HG02610 (cell line): ENCODE measurements around the gene DCDC2B.
"Not testable (repeated sequence)": the region's sequence is repeated elsewhere in the genome, so short reads cannot be mapped to it uniquely, and the experiment has no call there.

ENCODE experiments used
- ATAC-seq: cut with Tn5 transposase; IDR thresholded peaks from one replicate; pipeline ENCODE4 v1.9.1; 2021; ENCODE audit warnings: mild to moderate bottlenecking, moderate library complexity; ENCODE audit not compliant: unreplicated experiment

Gene DCDC2B

GRCh38 chr1:32208891-32209328 lies at the start of gene DCDC2B:
DCDC2B (plus strand) TSS chr1:32209089; CDS start chr1:32209094, 5 bp downstream.
- no peak for ATAC-seq

DNA sequence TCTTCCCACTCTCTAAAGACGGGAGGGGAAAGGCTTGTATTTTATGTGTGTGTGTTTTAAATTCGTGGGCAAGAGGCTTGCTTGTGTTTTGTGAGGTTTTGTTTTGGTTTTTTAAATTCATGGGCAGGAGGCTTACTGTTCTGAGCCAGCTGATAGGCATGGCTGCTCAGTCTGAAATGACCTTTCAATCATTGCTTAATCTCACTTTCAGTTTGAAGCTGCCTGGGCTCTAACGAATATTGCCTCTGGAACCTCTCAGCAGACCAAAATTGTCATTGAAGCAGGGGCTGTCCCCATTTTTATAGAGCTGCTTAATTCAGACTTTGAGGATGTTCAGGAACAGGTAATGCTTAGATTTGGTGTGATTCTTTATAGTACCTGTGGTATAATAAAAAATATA lies 49.7 kb upstream of the DCDC2B start:
- ATAC-seq: no peak

DNA sequence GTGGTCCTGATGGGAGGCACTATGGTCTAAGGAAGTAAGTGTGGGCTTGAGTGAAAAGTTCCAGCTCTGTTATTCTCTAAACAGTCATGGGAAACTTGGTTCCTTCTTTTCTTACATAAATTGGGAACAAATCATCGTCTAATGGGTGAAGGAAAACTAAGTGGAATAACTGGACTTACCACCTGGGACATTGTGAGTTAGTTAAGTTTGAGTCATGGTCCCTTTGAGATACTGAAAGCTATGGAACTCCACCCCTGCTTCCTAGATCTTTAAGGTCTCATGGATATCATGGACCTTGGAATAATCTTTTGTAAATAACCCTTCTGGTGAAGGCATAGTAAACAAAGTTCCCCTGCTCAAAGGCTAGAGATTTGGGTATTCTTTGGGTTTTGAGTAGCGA lies 45.5 kb upstream of the DCDC2B start:
- ATAC-seq: no peak

GRCh38 chr1:32165633-32166032 lies 43.3 kb upstream of the DCDC2B start:
- not testable (repeated sequence) for ATAC-seq

DNA sequence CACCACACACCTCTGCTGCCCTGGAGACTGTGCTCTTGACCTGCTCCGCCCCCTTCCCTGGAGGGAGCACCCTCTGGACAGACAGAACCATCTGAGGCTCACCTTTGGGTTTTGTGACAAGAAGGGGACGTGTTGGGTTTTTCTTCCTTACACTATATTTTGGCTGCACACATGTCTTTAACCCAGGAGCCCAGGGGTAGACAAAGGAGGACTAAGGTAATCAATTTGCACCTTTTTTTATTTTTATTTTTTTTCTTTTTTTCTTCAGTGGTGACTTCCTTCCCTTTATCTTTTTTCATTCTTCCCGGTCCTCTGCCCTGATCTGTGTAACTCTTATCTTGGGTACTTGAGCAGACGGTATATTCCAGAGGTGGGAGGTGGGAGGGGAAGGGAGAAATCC lies 37.9 kb upstream of the DCDC2B start:
- ATAC-seq: no peak

- no peak for ATAC-seq
Measured at GRCh38 chr1:32172621-32173245, 36.2 kb upstream of the DCDC2B start.

- no peak for ATAC-seq
Measured at GRCh38 chr1:32178380-32179192, 30.3 kb upstream of the DCDC2B start.

- ATAC-seq: no peak
Measured at GRCh38 chr1:32179193-32179442, 29.8 kb upstream of the DCDC2B start.

GRCh38 chr1:32179443-32180185 lies 29.3 kb upstream of the DCDC2B start, which contains the start of gene TXLNA:
TXLNA (plus strand) TSS chr1:32179675; CDS start chr1:32180346, 671 bp downstream.
- peak; percentile 84 for ATAC-seq

- ATAC-seq: no peak
Measured at GRCh38 chr1:32180186-32181060, 28.5 kb upstream of the DCDC2B start.

DNA sequence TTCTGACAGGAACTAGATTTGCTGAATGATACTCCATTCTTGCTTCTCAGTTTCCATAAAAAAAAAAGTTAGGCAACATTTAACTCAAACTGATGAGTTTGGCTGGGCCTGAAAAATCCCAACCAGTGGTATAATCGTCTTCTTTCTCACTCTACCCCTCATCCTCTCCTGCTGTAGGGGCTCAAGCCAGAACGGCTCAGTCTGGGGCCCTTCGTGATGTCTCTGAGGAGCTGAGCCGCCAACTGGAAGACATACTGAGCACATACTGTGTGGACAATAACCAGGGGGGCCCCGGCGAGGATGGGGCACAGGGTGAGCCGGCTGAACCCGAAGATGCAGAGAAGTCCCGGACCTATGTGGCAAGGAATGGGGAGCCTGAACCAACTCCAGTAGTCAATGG lies 27.8 kb upstream of the DCDC2B start:
- ATAC-seq: no peak

DNA sequence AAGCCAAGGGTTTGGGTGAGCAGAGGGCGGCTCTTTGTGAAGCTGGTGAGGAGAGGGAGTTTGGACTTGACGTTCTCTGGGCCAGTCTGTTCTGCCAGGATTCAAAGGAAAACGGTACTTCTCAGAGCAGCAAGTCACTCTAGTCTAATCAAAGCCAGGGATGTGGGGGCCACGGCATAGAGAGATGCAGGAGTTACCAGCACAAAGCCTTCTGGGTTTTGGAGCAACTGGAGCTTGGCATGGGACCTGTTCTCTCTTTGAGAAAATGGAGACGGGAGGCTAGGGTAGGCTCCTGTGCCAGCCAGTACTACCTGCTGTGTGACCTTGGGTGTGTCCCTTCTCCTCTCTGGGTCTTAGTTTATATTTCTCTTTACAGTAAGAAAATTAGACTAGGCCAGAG lies 27.3 kb upstream of the DCDC2B start:
- ATAC-seq: no peak

GRCh38 chr1:32182060-32182459 lies 26.8 kb upstream of the DCDC2B start:
- ATAC-seq: no peak

- no peak for ATAC-seq
Measured at GRCh38 chr1:32184650-32185049, 24.2 kb upstream of the DCDC2B start.

GRCh38 chr1:32186077-32186476 lies 22.8 kb upstream of the DCDC2B start:
- ATAC-seq: no peak

DNA sequence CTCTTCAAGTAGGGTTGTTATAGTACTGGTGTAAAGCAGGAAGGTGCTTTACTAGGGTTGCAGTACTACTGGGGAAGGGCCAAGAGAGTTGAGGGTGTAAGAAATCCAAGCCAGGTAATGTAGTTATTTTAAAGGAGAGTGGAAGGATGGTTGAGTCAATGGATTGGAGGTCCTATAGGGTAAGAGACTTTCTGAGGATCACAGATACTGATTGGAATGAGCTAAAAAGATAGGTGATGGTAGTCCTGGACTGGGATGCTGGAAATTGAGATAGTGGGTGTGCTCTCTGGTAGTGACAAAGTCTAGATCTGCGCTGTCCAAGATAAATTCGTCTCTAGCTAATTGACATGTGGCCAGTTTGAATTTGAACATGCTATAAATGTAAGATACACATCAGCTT lies 22.4 kb upstream of the DCDC2B start:
- no peak for ATAC-seq

DNA sequence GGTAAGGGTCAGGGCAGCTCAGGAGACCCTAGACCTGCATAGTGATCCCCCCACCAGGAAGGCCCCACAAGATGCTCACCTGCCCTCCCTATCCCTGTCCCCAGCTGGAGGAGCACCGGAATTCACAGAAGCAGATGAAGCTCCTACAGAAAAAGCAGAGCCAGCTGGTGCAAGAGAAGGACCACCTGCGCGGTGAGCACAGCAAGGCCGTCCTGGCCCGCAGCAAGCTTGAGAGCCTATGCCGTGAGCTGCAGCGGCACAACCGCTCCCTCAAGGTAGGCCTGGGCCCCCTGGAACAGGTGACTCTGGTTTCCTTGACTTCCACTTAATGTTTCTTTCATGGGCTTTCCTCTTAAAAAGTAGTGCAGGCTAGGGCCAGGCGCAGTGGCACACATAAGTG lies 21.0 kb upstream of the DCDC2B start:
- ATAC-seq: no peak

- ATAC-seq: no peak
Measured at GRCh38 chr1:32192220-32192948, 16.5 kb upstream of the DCDC2B start.

GRCh38 chr1:32194984-32195383 lies 13.9 kb upstream of the DCDC2B start:
- no peak for ATAC-seq

DNA sequence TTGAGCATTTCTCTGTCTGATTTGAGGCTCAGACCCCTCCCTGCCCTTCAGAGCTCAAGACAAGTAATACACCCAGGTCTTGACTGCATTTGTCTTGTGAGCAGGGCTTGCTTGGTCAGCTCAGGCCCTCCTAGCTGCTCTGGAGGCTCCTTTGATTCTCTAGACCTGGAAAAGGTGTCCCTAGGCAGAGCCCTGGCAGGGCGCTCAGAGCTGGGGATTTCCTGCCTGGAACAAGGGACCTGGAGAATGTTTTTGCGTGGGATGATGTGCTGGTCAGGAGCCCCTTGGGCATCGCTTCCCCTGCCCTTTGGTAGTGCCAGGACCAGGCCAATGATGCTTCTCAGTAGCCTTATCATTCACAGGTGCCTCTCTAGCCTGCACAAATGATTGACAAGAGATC lies 13.4 kb upstream of the DCDC2B start:
- ATAC-seq: no peak
